ENCODE measurements around the gene CHPF.

CHPF gene

GRCh38 chr2:219496825-219497494 lies 46.6 kb downstream of the CHPF start:
- DNase-seq (ENCODE audit: low read depth) = no peak

GRCh38 chr2:219496247-219496824 lies 47.3 kb downstream of the CHPF start:
- no peak for DNase-seq (ENCODE audit: low read depth)

- peak; percentile 17 for DNase-seq (ENCODE audit: low read depth)
Observed at GRCh38 chr2:219495531-219496122, 48.0 kb downstream of the CHPF start.

- DNase-seq (ENCODE audit: low read depth) = no peak
Observed at GRCh38 chr2:219494952-219495530, 48.6 kb downstream of the CHPF start.

- DNase-seq (ENCODE audit: low read depth) = no peak
Observed at GRCh38 chr2:219493086-219493485, 50.5 kb downstream of the CHPF start.

- no peak for DNase-seq (ENCODE audit: low read depth)
Observed at GRCh38 chr2:219492575-219492974, 51.0 kb downstream of the CHPF start.

GRCh38 chr2:219491278-219491963 lies 52.2 kb downstream of the CHPF start:
- no peak for DNase-seq (ENCODE audit: low read depth)

- no peak for DNase-seq (ENCODE audit: low read depth)
Observed at GRCh38 chr2:219490600-219491130, 52.9 kb downstream of the CHPF start.

- DNase-seq (ENCODE audit: low read depth) = no peak
Observed at GRCh38 chr2:219490186-219490585, 53.4 kb downstream of the CHPF start.

GRCh38 chr2:219489315-219489714 lies 54.3 kb downstream of the CHPF start:
- DNase-seq (ENCODE audit: low read depth) = no peak

All from stimulated activated CD8-positive, alpha-beta memory T cell treated with anti-CD3 and anti-CD28 coated beads, Interleukin-15, amount 100 ng/mL, for 24 hours (primary cell).